Heart right ventricle (tissue), 16 donors: ENCODE data around the gene ANO2. TPM values are rescaled to one million over a fixed set of nuclear protein-coding genes. Genes with fewer than 3 reads are reported as not detected.

Experiments
- ATAC-seq, 8 donors: fragments of 200-7000 bp; cut with Tn5 transposase; one replicate each; pipeline ENCODE4 v1.9.1; 2020; ENCODE audit warnings: mild to moderate bottlenecking in 8 of 8, moderate library complexity in 8 of 8, moderate number of reproducible peaks in 1 of 8
- DNase-seq, 2 donors: peaks; one replicate each; pipeline ENCODE4 v3.0.0-alpha.2; 2020
- H3K27ac ChIP-seq, 10 donors: fragments of 200-600 bp; sonication (generic) in 2 of 10; one replicate each; pipeline versions ENCODE4 v1.5.0 to v1.8.0; 2020 to 2022; ENCODE audit warnings: mild to moderate bottlenecking in 3 of 10
- H3K27me3 ChIP-seq, 7 donors: fragments of 200-600 bp; one replicate each; pipeline ENCODE4 v1.8.0; 2021 to 2022; ENCODE audit warnings: mild to moderate bottlenecking in 2 of 7
- H3K36me3 ChIP-seq, 9 donors: fragments of 200-600 bp; sonication (generic) in 1 of 9; one replicate each; pipeline versions ENCODE4 v1.5.0 to v1.8.0; 2020 to 2022; ENCODE audit warnings: mild to moderate bottlenecking in 2 of 9
- H3K4me1 ChIP-seq, 9 donors: fragments of 200-600 bp; sonication (generic) in 1 of 9; one replicate each; pipeline versions ENCODE4 v1.5.0 to v1.8.0; 2020 to 2022; ENCODE audit warnings: mild to moderate bottlenecking in 4 of 9
- H3K4me3 ChIP-seq, 10 donors: fragments of 200-600 bp; sonication (generic) in 2 of 10; one replicate each; pipeline versions ENCODE4 v1.5.0 to v1.8.0; 2020 to 2022; ENCODE audit warnings: mild to moderate bottlenecking in 7 of 10, moderate library complexity in 2 of 10
- H3K9me3 ChIP-seq, 11 donors: fragments of 200-600 bp in 10 of 11; sonication (generic) in 2 of 11; one replicate each; pipeline versions ENCODE4 v1.5.0 to v1.8.0; 2013 to 2022; ENCODE audit warnings: mild to moderate bottlenecking in 2 of 11, control low read depth in 1 of 11, moderate library complexity in 1 of 11
- WGBS, 2 donors: extraction: QIAGEN DNeasy Blood & Tissue Kit; methylation state at CpG; one replicate each; pipeline ENCODE4 v1.1.7; 2013; ENCODE audit warnings: inconsistent platforms in 1 of 2; 5-methylcytosine and 5-hydroxymethylcytosine counted together
- intact Hi-C, 10 donors: fragments of 100-400 bp; cut with DNase I; formaldehyde crosslinking; loops; one replicate each; pipeline versions ENCODE4 v1.11.1 to v1.14.2; 2022
- polyA plus RNA-seq, 2 donors: library from polyadenylated mRNA; stranded (reverse); fragments of 200-250 nt; gene quantifications; one replicate each; pipeline ENCODE4 v1.2.3, GENCODE V29; 2013
- total RNA-seq, 10 donors: library from RNA; stranded (reverse); fragmentation: NEBNext Ultra II Directional in 3 of 10; extraction: Animal tissue kit (Norgen Biotek cat#: 25700) in 3 of 10; gene quantifications; one replicate each; pipeline versions ENCODE4 v1.2.1 to v1.2.4, GENCODE V29; 2021 to 2023
- TF ChIP-seq, protein P1 (sequence below), 9 donors: fragments of 200-600 bp; sonication (generic) in 2 of 9; IDR thresholded peaks; one replicate each; pipeline versions ENCODE4 v1.5.0 to v1.8.0; 2021 to 2022; ENCODE audit warnings: antibody characterized with exemption in 9 of 9, mild to moderate bottlenecking in 5 of 9, moderate library complexity in 1 of 9
- donor health status: Arrhythmogenic right ventricular cardiomyopathy.
- donor health status: ischemic (EF 13 %, LVEDD 7.1; RV severe dilation, severe dysfunction).
- donor health status: healthy with polysubstance abuse.
- donor health status: DM: no; HTN: yes; CAD: no.
- donor health status: DM: no; HTN: no; CAD: no.
- donor health status: ischemic (EF 25% LVEDD 6.9; RV normal size, moderate dysfunction).
- donor health status: ischemic (EF 25% LVEDD 5.7; RV mildly dilated, moderate dysfunction).
- donor health status: healthy.
- donor health status: DM: yes; HTN: yes; CAD: no.
- donor health status: Ischemic cardiomyopathy.
- donor health status: ischemic (EF 35%, LVEDD 5.7; RV mildly dilated, moderate dysfunction).
- donor health status: nonischemic (EF 11% LVEDD 7.7; RV severe dilation, severe dysfunction).
- donor health status: DM: yes; HTN: yes; CAD: no.
- donor health status: PGD.
- donor health status: ischemic (EF 29% LVEDD 5.4; RV normal size, mild dysfunction).
- donor health status: nonischemic (EF 23%, LVEDD 6.1; RV moderate dilation, normal function).

The ANO2 gene
- total and polyA plus RNA-seq, 12 donors: 4.0 to 15.2 (median 12.0) TPM

DNA sequence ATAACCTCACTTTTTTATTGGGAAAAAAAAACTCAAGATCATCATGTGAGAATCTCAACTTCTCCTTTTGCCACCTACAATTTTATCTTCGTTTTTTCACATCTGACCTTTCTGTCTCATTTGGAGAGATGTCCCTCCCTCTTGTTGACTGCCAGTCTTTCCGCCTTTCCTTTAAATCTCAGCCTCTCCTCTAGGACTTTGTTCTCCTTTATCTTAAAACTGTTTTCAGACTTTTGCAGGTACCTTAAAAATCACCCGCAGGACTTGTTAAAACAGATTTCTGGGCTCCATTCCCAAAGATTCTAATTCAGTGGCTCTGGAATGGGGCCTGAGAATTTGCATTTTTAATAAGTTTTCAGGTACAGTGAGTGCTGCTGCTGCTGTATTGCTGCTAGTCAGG, 289.9 kb downstream of the ANO2 start:
- no peaks in the 10 kb centered on the region for H3K36me3 ChIP-seq
- H3K27me3 ChIP-seq: peaks cover 0 to 17% (median 0%) of the 10 kb centered on the region in 7 donors
- H3K4me1 ChIP-seq: peaks cover 0 to 4% (median 0%) of the 10 kb centered on the region in 9 donors
- ATAC-seq (no peak), DNase-seq (no peak)
- H3K9me3 ChIP-seq: peaks cover 0 to 7% (median 0%) of the 10 kb centered on the region in 11 donors
- WGBS, 2 donors: 78 to 86% methylated on average over 3 of the region's 3 CpGs
- TF ChIP-seq, protein P1, sequence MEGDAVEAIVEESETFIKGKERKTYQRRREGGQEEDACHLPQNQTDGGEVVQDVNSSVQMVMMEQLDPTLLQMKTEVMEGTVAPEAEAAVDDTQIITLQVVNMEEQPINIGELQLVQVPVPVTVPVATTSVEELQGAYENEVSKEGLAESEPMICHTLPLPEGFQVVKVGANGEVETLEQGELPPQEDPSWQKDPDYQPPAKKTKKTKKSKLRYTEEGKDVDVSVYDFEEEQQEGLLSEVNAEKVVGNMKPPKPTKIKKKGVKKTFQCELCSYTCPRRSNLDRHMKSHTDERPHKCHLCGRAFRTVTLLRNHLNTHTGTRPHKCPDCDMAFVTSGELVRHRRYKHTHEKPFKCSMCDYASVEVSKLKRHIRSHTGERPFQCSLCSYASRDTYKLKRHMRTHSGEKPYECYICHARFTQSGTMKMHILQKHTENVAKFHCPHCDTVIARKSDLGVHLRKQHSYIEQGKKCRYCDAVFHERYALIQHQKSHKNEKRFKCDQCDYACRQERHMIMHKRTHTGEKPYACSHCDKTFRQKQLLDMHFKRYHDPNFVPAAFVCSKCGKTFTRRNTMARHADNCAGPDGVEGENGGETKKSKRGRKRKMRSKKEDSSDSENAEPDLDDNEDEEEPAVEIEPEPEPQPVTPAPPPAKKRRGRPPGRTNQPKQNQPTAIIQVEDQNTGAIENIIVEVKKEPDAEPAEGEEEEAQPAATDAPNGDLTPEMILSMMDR (IDR thresholded peaks at IDR 0.05): no peak
- intact Hi-C loops: loop anchor here in 2 of 10 donors (10.0 kb wide), 2 partner anchors 220 to 230 kb away; partner anchors contain the start of gene NTF3 (in 1 of the 2)
- no peak overlapping the region for H3K4me3 ChIP-seq
- no peak overlapping the region for H3K27ac ChIP-seq

GRCh38 chr12:5654019-5654418, 291.0 kb downstream of the ANO2 start:
- ATAC-seq (no peak), DNase-seq (no peak)
- H3K4me3 ChIP-seq: no peak overlapping the region
- no peaks in the 10 kb centered on the region for H3K36me3 ChIP-seq
- intact Hi-C loops: loop anchor here in 2 of 10 donors (10.0 kb wide), 2 partner anchors 219 to 229 kb away; partner anchors contain the start of gene NTF3 (in 1 of the 2)
- peaks cover 0 to 17% (median 0%) of the 10 kb centered on the region in 7 donors for H3K27me3 ChIP-seq
- peaks cover 0 to 6% (median 0%) of the 10 kb centered on the region in 9 donors for H3K4me1 ChIP-seq
- TF ChIP-seq, protein P1 (IDR thresholded peaks at IDR 0.05): no peak
- no peak overlapping the region for H3K27ac ChIP-seq
- H3K9me3 ChIP-seq: peaks cover 0 to 7% (median 0%) of the 10 kb centered on the region in 11 donors

GRCh38 chr12:5650829-5651461, 294.1 kb downstream of the ANO2 start:
- intact Hi-C loops: loop anchor here in 2 of 10 donors (10.0 kb wide), 2 partner anchors 216 to 226 kb away; partner anchors contain the start of gene NTF3 (in 1 of the 2)
- no peak overlapping the region for H3K27ac ChIP-seq
- peaks cover 0 to 12% (median 6%) of the 10 kb centered on the region in 9 donors for H3K4me1 ChIP-seq
- no peak overlapping the region for H3K4me3 ChIP-seq
- no peak for DNase-seq
- peaks cover 0 to 7% (median 0%) of the 10 kb centered on the region in 11 donors for H3K9me3 ChIP-seq
- H3K27me3 ChIP-seq: peaks cover 0 to 17% (median 0%) of the 10 kb centered on the region in 7 donors
- TF ChIP-seq, protein P1 (IDR thresholded peaks at IDR 0.05): no peak
- ATAC-seq: no peak
- 69 to 75% methylated on average over 1 of the region's 1 CpG for WGBS, 2 donors
- H3K36me3 ChIP-seq: no peaks in the 10 kb centered on the region

GRCh38 chr12:5650281-5650680, 294.8 kb downstream of the ANO2 start:
- H3K4me1 ChIP-seq: peaks cover 0 to 12% (median 6%) of the 10 kb centered on the region in 9 donors
- H3K27ac ChIP-seq: no peak overlapping the region
- DNase-seq: no peak
- TF ChIP-seq, protein P1 (IDR thresholded peaks at IDR 0.05): no peak
- H3K27me3 ChIP-seq: peaks cover 0 to 17% (median 0%) of the 10 kb centered on the region in 7 donors
- WGBS, 2 donors: 43 to 46% methylated on average over 2 of the region's 2 CpGs
- H3K9me3 ChIP-seq: peaks cover 0 to 7% (median 0%) of the 10 kb centered on the region in 11 donors
- H3K4me3 ChIP-seq: no peak overlapping the region
- intact Hi-C loops: loop anchor here in 2 of 10 donors (10.0 kb wide), 2 partner anchors 215 to 225 kb away; partner anchors contain the start of gene NTF3 (in 1 of the 2)
- H3K36me3 ChIP-seq: no peaks in the 10 kb centered on the region
- ATAC-seq: no peak
